Right lung (tissue), 5 donors: ENCODE measurements around the gene NOX3. TPM values are rescaled to one million over a fixed set of nuclear protein-coding genes. Genes with fewer than 3 reads are reported as not detected.

Experiments
- DNase-seq, 2 donors: peaks; one replicate each; pipeline ENCODE4 v3.0.0-alpha.2; 2013
- polyA plus RNA-seq, 5 donors: library from polyadenylated mRNA; unstranded; fragments of 120-200 nt; gene quantifications; one replicate each; pipeline versions ENCODE4 v1.2.1 to v1.2.3, GENCODE V29; 2013; ENCODE audit warnings: inconsistent platforms in 1 of 5, low replicate concordance in 1 of 5; ENCODE audit not compliant: insufficient read length in 5 of 5, insufficient read depth in 1 of 5

The NOX3 gene
- polyA plus RNA-seq, 5 donors = not detected

GRCh38 chr6:155399745-155400653 is 55.6 kb downstream of the NOX3 start:
- no peak for DNase-seq

DNA sequence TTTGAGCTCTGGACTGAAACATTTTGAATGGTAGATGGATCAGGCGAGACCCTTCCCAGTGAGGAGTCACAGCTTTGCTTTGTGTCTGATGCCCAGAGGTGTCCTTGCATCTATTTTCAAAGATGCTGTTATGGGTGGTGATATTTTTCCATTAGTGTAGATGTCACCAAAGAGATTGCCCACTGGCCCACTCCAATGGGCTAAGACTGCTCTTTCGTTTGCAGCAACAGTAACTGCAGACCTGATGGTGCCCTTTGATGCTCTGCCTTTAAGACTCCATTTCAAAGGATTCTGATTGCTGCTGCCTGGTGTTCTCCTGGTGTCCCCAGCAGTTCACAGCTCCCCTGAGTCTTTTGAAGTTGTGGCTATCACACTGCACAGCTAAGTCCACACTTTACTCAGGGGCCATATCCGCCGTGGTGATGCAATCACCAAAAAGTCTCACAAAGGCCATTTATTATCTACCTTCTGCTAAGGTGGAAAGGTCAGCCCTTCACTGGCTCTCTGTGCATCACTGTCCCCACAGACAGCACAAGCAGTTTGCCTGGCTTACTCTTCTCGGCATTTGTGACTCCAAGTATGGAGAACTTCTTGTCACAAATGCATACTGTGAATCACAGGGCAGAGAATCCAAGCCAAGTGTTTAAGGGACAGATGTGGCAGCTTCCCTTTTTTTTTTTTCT is 56.4 kb downstream of the NOX3 start:
- no peak for DNase-seq

GRCh38 chr6:155398701-155399061 is 57.0 kb downstream of the NOX3 start:
- DNase-seq = no peak

GRCh38 chr6:155398221-155398620 is 57.4 kb downstream of the NOX3 start:
- DNase-seq = no peak

DNA sequence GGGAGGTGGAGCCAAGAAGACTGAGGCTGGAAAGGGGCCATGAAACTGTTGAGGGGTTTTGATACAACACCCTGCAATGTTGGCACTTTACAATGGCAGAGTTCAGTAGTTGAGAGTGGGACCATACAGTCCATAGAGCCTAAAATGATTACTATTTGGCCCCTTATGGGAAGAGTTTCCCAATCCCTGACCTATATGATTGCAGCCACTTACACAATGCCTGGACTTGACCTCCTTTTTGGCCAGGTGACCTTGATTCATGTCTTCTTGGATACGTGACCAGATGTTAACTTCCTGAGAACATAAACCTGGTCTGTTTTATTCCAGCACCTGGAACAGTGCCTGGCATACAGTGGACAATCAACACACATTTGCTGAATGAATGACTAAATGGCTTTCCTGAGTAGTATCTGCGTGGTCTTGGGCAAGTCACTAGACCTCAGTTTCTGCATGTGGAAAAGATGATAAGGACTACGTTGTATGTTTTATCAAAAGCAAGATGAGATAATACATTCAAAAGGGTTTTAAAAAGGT is 58.4 kb downstream of the NOX3 start:
- no peak for DNase-seq

DNA sequence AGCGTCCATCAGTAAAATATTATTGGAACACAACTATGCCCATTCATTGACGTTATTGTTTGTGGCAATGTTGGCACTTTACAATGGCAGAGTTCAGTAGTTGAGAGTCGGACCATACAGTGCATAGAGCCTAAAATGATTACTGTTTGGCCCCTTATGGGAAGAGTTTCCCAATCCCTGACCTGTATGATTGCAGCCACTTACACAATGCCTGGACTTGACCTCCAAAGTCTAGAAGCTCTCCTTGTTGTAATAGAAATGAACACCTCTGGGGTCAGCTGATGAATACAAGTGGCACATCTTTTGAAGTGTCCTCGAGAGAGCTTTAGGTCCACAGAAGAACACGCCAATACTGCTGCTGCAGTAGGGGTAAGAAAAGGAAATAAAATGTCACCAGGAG is 59.0 kb downstream of the NOX3 start:
- DNase-seq = no peak

DNA sequence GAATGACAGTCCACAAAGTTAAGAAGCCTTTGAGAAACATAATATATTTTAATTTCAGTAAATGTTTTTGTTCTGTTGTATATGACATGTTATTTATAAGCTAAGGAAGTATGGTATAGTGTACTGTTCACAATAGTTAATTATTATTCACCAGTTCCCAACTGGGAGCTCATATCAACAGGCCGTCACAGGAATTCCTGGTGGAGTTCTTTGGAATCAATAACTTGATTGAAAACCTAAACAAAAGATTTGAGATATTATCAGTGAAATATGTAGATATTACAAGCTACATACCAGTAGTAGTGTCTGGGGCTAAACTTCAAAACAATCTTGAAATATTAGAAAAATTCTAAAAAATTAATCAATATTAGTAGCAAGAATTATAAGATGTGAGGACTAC is 60.3 kb downstream of the NOX3 start:
- no peak for DNase-seq

GRCh38 chr6:155389130-155389529 is 66.5 kb downstream of the NOX3 start:
- no peak for DNase-seq

DNA sequence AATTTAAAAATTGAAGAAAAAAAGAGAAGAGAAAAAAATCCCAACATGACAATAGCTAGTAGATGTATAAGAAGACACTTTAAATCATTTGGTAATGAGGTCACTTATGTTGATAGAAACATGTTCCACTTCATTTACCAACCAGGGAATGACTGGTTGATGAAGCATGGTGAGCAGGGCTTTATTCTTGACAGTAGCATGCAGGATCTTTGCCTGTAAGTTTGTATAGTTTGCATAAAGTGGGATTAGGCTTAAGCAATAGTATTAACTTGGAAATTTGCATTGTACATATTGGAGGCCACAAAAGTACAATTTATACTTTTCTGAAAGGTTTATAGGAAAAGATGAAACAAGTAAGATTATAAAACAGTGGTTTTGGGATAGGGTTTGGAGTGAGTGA is 67.0 kb downstream of the NOX3 start:
- no peak for DNase-seq

DNA sequence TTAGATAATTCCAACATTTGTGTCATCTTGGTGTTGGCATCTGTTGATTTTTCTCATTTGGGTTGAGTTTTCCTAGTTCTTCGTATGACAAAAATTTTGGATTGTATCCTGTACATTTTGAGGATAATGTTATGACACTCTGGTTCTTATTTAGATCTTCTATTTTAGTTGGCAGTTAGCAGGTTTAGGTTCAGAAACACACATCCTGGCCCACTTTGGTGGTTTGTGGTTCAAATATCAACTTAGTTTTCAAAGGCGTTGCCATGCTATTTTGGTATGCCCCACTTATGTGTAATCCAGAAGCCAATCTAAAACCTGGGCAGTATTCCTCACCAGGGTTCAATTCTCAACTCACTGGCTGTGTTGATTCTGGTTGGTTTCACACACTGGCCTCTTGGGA is 68.2 kb downstream of the NOX3 start:
- DNase-seq = no peak

GRCh38 chr6:155384321-155384952 is 71.2 kb downstream of the NOX3 start:
- DNase-seq = no peak

DNA sequence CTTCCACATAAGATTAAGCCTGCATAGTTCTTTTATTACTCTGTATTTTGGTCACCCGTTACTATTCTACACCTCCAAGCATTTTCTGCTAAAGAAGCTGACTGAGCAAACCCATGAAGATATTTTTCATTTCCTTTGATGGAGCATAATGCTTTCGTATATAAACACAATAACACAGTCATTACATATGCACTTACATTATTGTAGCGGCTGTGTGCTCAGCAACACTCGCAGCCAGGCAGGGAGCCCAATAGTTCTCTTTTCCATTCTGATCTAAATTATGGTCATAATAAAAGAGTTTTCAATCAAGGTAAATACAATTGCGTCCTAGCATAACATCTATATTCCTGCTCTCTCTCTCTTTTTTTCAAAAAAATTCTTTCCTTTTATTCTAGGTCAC is 71.7 kb downstream of the NOX3 start:
- no peak for DNase-seq

DNA sequence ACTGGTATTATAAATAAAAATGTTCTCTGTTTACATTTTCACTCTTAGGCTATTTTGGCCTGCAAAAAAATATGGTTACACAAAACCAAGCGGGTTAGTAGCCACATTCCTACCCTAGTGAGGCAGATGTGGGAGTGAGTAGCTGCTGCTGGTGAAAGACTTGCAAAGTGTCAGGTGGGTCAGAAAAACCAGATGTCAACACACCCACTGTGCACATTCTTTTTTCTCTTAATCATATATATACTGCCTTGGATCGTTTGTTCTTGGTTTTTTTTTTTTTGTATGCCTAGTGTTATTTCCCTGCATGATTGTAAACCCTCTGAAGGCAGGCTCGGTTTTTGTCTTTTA is 73.3 kb downstream of the NOX3 start:
- no peak for DNase-seq

DNA sequence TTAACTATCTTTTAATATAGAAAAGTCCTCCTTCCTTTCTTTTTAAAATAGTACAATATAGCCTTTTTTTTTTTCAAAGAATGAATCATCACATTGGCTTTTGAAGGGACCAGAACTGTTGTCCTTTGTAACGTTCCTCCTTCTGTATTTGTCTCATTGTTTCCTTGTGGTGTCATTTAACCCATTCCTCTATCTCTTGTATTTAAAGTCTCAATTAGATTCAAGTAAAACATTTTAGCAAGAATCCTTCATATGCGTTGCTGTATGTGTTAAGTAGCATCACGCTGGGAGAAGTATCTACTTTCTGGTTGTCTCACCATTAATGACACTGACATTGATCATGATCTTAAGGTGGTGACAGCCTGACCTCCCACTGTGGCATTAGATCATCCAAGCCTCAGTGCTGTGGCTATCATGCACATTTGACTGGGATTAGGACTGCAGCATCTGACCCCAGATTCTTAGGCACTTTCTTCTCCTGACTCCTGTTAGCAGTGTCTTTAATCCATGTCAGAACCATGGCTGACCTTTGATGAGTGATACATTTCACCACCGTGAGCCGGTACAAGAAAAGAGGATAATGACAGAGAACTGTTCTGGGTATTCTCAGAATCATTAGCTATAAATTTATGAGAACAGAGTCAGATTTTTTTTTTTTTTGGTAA is 73.8 kb downstream of the NOX3 start:
- DNase-seq = no peak

DNA sequence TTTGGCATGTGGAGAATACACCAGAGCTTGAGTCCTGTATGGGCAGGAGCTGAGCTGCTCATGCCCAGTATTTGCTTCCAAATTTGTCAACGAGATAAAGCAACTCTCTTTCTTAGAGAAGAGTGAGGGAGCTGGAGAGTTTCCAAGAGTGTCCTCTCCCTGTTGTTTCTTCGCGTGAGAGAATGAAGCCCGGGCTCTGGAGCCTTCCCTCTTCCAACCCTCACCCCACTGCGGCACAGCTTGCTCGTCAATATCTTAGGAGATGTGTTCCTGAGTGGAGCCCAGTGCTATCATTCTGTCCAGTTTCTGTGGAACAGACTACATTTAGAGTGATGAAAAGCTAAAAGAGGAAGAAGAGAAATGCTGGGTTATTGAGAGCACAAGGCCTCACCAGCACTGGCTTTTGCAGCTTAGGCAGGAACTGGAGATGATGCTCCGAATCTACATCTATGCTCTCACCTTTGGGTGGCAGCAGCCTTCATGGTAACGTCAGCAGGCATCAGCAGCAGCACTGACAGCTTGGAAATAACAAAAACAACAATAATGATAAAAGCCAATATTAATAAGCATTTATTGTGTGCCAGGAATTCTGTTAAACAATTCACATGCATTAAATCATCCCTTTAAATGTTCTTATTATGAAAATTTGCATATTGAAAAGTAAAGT is 74.8 kb downstream of the NOX3 start:
- DNase-seq = no peak

- no peak for DNase-seq
These were observed 76.9 kb downstream of the NOX3 start for GRCh38 chr6:155378724-155379123.

GRCh38 chr6:155378276-155378675 is 77.4 kb downstream of the NOX3 start:
- no peak for DNase-seq

DNA sequence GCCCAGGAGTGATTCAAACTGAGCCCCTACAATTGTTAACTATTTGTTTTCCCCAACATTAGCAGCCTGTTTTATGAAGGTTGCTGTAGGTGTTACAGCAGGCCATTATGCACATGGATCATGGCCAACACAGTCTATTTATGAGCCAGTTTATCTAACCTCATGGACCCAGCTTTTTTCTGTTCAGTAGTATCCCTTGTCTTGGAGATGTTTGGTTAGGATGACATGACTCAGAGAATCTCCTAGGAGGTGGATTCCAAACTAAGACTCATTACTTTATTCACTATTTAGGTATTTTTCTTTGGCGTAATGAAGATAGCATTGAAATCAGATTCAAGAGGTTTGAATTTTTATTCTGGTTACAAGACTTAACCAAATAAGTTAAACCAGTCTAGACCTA is 78.6 kb downstream of the NOX3 start:
- DNase-seq = no peak

GRCh38 chr6:155375801-155376200 is 79.8 kb downstream of the NOX3 start:
- DNase-seq = no peak

DNA sequence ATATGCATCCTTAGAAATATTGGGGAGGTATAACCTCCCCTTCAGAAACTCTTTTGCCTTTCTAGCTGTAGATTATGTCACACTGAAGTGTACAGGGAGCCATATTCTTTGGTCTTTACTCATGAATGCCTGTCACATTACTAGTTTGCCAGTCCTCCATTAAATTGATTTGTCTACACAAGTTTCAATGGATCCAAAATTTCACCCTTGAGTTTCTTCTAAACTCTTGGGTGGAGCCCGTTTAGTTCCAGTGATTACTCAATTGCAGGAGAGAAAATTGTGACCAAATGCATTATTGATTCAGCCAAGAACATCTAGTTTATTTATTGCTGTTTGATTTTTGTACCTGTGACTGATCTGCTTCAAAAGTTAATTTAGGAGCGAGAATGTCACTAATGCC is 81.0 kb downstream of the NOX3 start:
- DNase-seq = no peak

DNA sequence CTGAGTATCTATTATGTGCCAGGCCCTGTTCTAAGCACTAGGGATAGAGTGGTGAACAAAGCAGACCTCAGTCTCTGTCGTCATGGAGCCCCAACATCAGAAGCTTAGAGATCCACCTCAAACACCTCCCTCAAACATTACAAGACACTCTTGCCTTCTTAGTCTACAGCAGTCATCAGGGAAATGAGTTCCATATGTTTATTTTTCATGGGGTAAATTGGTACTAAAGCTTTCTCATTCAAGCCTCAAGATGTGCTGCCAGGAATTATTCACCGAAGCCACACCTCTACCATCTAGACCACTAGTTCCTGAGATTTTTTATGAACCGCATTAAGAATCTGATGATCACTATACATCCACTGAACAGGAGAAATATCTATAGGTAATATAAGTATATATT is 82.4 kb downstream of the NOX3 start:
- DNase-seq = no peak

DNA sequence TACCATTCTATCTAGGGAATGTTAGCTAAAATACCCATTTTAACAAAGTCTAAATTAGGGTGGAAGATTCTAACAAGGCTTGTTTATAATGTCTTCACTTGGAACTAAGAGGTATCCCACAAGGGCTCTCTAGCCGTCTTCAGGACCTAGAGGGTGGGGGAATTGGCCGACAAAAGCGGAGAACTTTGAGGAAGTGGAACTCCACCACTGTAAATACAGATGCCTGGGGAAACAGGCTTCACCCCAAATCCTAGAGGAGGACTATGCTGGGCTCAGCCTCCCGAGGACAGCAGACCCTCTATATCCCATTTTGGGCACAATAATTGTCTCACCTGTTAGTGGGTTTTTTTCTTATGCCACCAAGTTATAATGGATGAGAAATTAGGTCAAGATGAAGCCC is 83.4 kb downstream of the NOX3 start:
- no peak for DNase-seq
